Mammary epithelial cell (primary cell): ENCODE data around the gene PIN4.

Source experiments
- CTCF ChIP-seq, 2 donors: IDR thresholded peaks in 1 of 2; conservative IDR thresholded peaks in 1 of 2; 2 replicates each; pipeline ENCODE4 v1.5.1; 2011 to 2012; ENCODE audit warnings: inconsistent platforms in 2 of 2, low read length in 2 of 2, mild to moderate bottlenecking in 2 of 2, control low read depth in 1 of 2, low read depth in 1 of 2; ENCODE audit not compliant: insufficient read depth in 1 of 2; ENCODE audit errors: extremely low read depth in 1 of 2
- EZH2 ChIP-seq: IDR thresholded peaks from 2 replicates; pipeline ENCODE4 v1.6.1; 2012; ENCODE audit warnings: low read length, inconsistent platforms, borderline replicate concordance

GRCh38 chrX:72133851-72134546 is 47.6 kb upstream of the PIN4 start:
- TF ChIP-seq CTCF (conservative IDR thresholded peaks at IDR 0.05 in 1 of 2, IDR thresholded peaks at IDR 0.05 in 1 of 2; ENCODE audit: extremely low read depth in 1 of 2, insufficient read depth in 1 of 2, low read depth in 1 of 2, low read length in 2 of 2) (no peak), EZH2 (no peak)
